GM12801 (cell line): Measurements from ENCODE around the gene WWTR1.

Source experiments
- TF ChIP-seq, protein P1 (sequence below): IDR thresholded peaks from one replicate; pipeline ENCODE4 v1.5.1; 2011; ENCODE audit warnings: control low read depth; ENCODE audit not compliant: insufficient read length; ENCODE audit errors: extremely low read depth

The WWTR1 gene

DNA sequence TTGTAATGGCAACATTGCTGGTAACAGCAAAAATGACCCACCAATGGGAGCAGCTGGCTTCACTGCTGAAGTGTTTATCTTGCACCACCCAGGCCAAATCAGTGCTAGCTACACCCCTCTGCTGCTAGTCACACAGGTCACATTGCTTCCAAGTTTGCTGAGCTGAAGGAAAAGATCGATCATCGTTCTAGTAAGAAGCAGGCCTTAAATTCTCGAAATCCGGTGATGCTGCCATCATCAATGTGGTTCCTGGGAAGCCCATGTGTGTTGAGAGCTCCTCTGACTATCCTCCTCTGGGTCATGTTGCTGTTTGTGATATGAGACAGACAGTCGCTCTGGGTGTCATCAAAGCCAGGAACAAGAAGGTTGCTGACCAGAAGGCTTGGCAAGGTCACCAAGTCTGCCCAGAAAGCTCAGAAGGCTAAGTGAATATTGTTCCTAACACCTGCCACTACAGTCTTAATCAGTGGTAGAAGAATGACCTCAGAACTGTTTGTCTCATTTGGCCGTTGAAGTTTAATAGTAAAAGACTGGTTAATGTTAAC lies 162.2 kb downstream of the WWTR1 start:
- TF ChIP-seq, protein P1, sequence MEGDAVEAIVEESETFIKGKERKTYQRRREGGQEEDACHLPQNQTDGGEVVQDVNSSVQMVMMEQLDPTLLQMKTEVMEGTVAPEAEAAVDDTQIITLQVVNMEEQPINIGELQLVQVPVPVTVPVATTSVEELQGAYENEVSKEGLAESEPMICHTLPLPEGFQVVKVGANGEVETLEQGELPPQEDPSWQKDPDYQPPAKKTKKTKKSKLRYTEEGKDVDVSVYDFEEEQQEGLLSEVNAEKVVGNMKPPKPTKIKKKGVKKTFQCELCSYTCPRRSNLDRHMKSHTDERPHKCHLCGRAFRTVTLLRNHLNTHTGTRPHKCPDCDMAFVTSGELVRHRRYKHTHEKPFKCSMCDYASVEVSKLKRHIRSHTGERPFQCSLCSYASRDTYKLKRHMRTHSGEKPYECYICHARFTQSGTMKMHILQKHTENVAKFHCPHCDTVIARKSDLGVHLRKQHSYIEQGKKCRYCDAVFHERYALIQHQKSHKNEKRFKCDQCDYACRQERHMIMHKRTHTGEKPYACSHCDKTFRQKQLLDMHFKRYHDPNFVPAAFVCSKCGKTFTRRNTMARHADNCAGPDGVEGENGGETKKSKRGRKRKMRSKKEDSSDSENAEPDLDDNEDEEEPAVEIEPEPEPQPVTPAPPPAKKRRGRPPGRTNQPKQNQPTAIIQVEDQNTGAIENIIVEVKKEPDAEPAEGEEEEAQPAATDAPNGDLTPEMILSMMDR: no peak

DNA sequence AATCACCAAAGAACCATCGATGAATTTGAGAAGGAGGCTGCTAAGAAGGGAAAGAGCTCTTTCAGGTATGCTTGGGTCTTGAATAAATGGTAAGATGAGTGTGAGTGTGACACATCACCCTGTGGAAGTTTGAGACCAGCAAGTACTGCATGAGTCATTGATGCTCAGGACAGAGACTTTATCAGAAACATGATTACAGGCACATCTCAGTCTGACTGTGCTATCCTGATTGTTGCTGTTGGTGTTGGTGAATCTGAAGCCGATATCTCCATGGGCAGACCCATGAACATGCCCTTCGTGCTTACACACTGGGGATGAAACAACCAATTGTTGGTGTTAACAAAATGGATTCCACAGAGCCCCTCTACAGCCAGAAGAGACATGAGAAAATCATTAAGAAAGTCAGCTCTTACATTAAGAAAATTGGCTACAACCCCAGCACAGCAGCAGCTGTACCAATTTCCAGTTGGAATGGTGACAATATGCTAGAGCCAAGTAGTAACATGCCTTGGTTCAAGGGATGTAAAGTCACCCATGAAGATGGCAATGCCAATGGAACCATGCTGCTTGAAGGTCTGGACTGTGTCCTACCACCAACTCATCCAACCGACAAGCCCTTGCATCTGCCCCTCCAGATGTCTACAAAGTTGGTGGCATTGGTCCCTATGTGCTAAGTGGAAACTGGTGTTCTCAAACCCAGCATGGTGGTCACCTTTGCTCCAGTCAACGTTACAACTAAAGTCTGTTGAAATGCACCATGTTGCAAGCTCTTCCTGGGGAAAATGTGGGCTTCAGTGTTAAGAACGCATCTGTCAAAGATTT lies 162.9 kb downstream of the WWTR1 start:
- TF ChIP-seq, protein P1: no peak

DNA sequence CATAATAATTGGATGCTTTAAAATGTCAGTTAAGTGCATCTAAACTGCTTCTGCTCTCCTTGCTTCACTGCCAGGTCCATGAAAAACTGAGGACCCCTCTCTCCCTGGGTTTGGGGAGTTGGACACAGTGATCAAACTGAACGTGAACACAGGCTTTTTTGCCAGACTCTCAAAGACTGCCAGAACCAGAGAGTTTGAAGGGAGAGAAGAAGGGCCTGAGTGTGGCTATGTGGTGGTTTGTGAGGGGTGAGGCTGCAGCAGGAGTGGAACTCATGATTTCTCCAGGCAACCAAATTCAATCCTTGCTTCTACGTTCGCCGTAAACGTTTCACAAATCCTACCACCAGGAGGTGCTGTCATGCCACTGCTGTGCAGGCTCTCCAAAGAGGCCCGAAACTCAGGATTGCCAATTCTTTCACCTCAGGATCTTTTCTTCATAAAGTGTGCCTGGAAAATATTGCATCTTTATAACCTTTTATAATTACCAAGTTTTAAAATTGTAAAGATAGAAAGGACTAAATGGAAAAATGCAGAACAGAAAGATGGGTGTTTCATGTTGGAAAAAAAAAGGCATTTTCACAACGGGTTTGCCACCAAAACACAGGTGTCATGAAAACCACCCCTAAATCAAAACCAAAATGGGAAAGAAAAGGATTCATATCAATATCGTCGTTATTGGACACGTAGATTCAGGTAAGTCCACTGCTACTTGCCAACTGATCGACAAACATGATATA lies 163.6 kb downstream of the WWTR1 start:
- TF ChIP-seq, protein P1: no peak

DNA sequence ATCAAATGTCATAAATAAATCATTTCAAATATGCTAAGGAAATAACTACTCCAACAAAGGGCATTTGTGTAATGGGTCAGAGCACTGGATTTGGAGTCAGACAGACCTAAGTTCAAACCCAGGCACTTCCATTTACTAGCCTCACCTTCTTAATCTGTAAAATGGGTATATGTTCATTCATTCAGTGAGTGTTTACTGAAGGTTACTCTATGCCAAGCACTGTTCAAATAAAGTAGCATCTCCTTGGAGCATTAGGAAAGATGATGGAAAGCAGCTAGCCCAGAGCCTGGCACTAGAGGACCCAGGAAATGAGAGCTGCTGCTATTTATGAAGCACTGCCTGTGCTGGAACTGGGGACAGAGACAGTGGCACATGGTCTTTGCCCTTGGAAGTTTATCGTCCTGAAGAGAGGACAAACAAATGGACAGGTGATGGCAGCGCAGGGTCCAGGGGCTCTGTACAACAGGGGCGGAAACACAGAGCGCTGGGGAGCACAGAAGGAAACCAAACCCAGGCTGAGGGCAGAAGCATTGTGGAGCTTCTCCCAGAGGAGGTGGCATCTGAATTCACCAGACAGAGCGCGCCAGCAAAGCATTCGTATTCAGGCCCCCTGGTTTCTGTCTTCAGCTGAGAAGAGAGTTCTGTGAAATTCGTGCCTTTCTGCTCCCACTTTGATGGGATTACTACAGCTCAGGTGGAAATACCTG lies 164.4 kb downstream of the WWTR1 start:
- TF ChIP-seq, protein P1: no peak

DNA sequence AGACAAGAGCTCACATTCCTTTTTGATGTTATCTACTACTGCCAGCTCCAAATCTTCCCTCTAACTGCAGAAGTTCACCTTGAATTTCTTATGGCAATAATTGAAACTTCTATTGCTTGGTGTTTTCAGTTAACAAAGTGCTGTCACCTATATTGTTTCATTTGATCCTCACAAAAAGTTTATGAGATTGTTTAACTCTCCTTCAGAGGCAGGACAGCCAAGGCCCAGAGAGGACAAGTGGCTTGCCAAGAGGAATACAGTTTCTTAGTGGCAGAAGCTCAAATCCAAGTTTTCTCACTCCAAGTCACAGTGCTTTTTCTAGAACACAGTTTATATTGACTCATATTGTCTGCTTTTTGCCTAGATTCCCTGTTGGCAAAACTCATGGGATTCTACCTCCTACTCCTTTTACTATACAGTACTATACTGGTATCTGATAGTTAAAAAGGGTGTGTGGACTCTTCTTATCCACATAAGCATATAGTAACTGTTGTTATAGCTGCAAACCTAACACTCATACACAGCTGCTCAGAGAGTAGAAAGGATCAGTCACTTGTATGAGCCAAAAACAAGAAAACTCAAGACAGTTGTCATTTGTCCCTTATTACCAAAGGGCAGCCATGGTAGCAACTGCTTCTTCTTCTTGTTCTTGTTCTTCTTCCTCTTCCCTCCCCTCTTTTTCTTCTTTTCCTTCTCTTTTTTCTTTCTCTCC lies 167.4 kb downstream of the WWTR1 start:
- TF ChIP-seq, protein P1: no peak

DNA sequence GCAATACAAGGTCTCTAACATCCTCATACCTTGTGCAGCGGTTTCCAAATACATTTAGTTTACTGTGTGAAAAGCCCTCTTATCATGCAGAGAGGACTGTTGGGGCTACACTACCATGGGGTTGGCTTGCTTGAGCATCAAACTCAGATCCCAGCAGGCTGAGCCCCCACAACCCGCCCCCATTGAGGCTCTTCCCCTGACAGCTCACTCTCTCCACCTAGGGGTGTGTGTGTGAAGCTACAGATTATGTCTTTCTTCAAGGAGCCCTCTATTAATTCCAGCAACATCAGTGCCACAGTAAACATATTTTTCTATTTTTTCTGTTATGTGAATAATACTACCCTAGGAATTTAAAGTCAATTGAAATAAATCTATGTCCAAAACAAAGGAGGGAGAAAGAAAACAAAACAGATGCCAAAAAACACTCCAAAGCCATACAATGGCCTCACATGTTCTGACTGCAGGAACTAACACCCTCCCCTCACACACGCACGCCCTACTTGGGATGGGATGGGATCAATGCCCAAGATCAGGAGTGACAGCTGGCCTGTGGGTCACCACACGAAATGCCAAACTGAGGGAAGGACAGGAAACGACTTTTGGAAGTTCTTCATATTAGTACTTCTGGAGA lies 168.7 kb downstream of the WWTR1 start:
- TF ChIP-seq, protein P1: no peak
